Large intestine (tissue), 3 donors: ENCODE results near the gene EVA1C. TPM values are rescaled to one million over a fixed set of nuclear protein-coding genes. Genes with fewer than 3 reads are reported as not detected.
"Not testable (repeated sequence)": the region's sequence is repeated elsewhere in the genome, so short reads cannot be mapped to it uniquely, and the experiment has no call there.

Experiments
- DNase-seq, 2 donors: peaks; one replicate each; pipeline versions ENCODE4 v3.0.0 to v3.0.0-alpha.2; 2013
- H3K27ac ChIP-seq: one replicate; pipeline ENCODE4 v1.5.1; 2013; ENCODE audit warnings: low read length
- H3K27me3 ChIP-seq: 2 replicates; pipeline ENCODE4 v1.6.1; 2013; ENCODE audit warnings: low read length; ENCODE audit not compliant: control insufficient read depth, insufficient read depth
- H3K36me3 ChIP-seq: 2 replicates; pipeline ENCODE4 v1.6.1; 2013; ENCODE audit warnings: low read length; ENCODE audit not compliant: control insufficient read depth, insufficient read depth
- H3K4me1 ChIP-seq: one replicate; pipeline ENCODE4 v1.6.1; 2013; ENCODE audit warnings: low read length; ENCODE audit not compliant: control insufficient read depth, insufficient read depth
- H3K4me3 ChIP-seq: one replicate; pipeline ENCODE4 v1.5.1; 2013; ENCODE audit warnings: low read length
- H3K9me3 ChIP-seq: one replicate; pipeline ENCODE4 v1.6.1; 2013; ENCODE audit warnings: mild to moderate bottlenecking, low read depth, low read length, moderate library complexity; ENCODE audit not compliant: control insufficient read depth
- WGBS: methylation state at CpG from one replicate; pipeline ENCODE4 v1.1.5; 2013; ENCODE audit warnings: low lambda C conversion rate; ENCODE audit not compliant: insufficient coverage; 5-methylcytosine and 5-hydroxymethylcytosine counted together
- polyA plus RNA-seq: library from polyadenylated mRNA; unstranded; fragments of 120-200 nt; gene quantifications from one replicate; pipeline ENCODE4 v1.2.1, GENCODE V29; 2013

Gene EVA1C
- polyA plus RNA-seq, 1 donor, result 2.0 TPM

DNA sequence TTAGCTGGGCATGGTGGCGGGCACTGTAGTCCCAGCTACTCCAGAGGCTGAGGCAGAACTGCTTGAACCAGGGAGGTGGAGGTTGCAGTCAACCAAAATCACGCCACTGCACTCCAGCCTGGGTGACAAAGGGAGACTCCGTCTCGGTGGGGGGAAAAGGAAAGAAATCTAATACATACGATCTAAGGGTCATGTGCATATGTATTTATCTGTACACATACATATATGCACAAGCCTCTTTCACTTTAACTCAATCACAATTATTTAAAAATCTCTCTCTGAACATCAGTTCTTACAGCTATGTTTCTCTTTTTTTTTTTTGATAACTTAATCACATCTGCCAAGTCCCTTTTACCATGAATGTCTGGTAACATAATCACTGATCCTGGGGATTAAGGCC lies 34.7 kb downstream of the EVA1C start:
- H3K27me3 ChIP-seq, result no peaks in the 10 kb centered on the region
- no peaks in the 10 kb centered on the region for H3K4me1 ChIP-seq
- no peaks in the 10 kb centered on the region for H3K36me3 ChIP-seq
- no peak for DNase-seq
- no peak overlapping the region for H3K4me3 ChIP-seq
- H3K9me3 ChIP-seq, result peaks cover 3% of the 10 kb centered on the region
- H3K27ac ChIP-seq, result no peak overlapping the region
- WGBS, result no CpG with 5 or more reads among the region's 5 CpGs

DNA sequence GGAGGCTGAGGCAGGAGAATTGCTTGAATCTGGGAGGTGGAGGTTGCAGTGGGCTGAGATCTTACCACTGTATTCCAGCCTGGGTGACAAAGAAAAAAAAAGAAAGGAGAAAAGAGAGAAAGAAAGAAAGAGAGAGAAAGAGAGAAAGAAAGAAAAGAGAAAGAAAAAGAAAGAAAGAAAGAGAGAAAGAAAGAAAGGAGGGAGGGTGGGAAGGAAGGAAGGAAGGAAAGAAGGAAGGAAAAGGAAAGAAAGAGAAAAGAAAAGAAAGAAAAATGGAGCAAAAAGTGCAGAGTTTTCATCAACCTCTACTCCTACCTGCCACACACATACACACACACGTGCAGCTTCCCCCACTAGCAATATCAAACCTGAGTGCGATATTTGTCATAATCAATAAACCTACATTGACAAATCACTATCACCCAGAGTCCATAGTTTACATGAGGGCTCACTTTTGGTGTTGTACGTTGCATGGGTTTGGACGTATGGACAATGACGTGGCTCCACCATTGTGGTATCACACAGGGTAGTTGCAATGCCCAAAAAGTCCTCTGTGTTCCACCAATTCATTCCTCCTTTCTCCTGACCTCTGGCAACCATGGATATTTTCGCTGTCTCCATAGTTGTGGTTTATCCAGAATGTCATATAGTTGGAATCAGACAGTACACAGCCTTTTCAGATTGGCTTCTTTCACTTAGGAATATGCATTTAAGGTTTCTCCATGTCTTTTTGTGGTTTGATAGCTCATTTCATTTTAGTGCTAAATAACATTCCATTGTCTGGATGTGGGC lies 36.5 kb downstream of the EVA1C start:
- Histone ChIP-seq H3K36me3 (no peaks in the 10 kb centered on the region), H3K27me3 (no peaks in the 10 kb centered on the region), H3K27ac (no peak overlapping the region), H3K4me1 (no peaks in the 10 kb centered on the region), H3K4me3 (no peak overlapping the region), H3K9me3 (no peaks in the 10 kb centered on the region)
- no peak for DNase-seq
- no CpG with 5 or more reads among the region's 6 CpGs for WGBS

GRCh38 chr21:32450881-32451701 lies 38.6 kb downstream of the EVA1C start:
- H3K36me3 ChIP-seq, H3K9me3 ChIP-seq, DNase-seq, H3K27ac ChIP-seq, H3K4me1 ChIP-seq, H3K27me3 ChIP-seq, H3K4me3 ChIP-seq: not testable (repeated sequence)
- no CpG with 5 or more reads among the region's 14 CpGs for WGBS

DNA sequence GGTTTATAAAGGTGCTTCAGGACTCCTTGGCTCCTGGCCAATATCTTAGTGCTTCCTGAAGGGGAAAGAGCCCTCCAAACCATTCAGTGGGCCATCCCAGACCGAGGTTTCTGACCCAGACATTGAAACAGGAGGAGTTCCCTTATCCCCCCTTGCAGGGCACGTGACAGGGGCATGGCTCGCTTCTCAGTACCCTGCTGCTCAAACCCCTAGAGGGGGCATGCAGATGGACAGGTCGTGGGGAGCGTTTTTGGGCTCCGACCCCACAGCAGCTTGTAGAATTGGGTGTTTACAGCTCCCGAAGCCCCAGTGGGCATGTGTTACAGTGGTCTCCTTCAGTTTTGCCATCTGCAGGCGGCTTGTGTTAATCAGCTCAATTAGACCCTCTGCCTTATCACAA lies 39.7 kb downstream of the EVA1C start:
- not testable (repeated sequence) for DNase-seq, H3K9me3 ChIP-seq, H3K27ac ChIP-seq, H3K36me3 ChIP-seq, H3K4me3 ChIP-seq, H3K27me3 ChIP-seq, H3K4me1 ChIP-seq
- WGBS, result no CpG with 5 or more reads among the region's 8 CpGs

DNA sequence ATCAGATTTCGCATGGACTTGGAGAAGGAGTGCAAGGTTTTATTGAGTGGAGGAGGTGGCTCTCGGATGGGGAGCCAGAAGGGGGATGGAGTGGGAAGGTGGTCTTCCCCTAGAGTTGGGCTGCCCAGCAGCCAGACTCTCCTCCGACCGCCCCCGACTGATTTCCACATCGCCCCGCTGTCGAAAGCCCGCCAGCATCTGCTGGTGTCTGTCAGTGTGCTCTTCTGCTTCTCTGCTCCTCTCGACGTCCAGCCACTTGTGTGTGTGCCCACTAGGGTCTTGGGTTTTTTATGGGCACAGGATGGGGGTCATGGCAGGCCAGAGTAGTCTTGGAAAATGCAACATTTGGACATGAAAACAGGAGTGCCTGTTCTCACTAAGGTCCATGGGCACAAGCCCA lies 40.1 kb downstream of the EVA1C start:
- H3K27ac ChIP-seq, result no peak overlapping the region
- H3K27me3 ChIP-seq, result no peaks in the 10 kb centered on the region
- no peaks in the 10 kb centered on the region for H3K36me3 ChIP-seq
- H3K9me3 ChIP-seq, result no peaks in the 10 kb centered on the region
- no peak overlapping the region for H3K4me3 ChIP-seq
- peaks cover 6% of the 10 kb centered on the region for H3K4me1 ChIP-seq
- DNase-seq, result no peak
- no CpG with 5 or more reads among the region's 11 CpGs for WGBS

GRCh38 chr21:32455548-32455947 lies 43.0 kb downstream of the EVA1C start:
- Histone ChIP-seq H3K27me3 (no peaks in the 10 kb centered on the region), H3K9me3 (no peaks in the 10 kb centered on the region), H3K4me3 (no peak overlapping the region), H3K27ac (no peak overlapping the region), H3K36me3 (no peaks in the 10 kb centered on the region), H3K4me1 (peaks cover 9% of the 10 kb centered on the region)
- WGBS, result no CpG with 5 or more reads among the region's 5 CpGs
- no peak for DNase-seq

DNA sequence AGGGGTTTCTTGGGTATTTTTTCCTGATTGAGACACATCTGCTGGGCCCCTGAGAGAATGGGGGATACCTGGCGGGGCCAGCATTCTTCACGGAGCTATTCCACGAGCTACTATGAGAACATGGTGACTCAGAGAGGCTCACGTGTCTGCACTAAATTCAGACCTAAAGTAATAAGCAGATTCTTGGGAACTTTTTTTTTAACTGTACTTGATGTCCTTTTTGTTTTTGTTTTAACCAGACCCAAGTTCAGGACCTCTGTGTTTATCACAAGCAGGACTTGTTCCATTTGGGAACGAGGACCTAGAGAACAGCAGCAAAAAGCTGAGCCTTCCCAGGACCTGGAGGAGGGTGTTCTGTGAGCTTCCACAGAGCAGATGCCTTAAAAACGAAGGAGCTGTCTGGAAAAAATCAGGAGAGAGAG lies 44.0 kb downstream of the EVA1C start:
- no peaks in the 10 kb centered on the region for H3K9me3 ChIP-seq
- peaks cover 9% of the 10 kb centered on the region for H3K4me1 ChIP-seq
- H3K4me3 ChIP-seq, result no peak overlapping the region
- H3K27me3 ChIP-seq, result no peaks in the 10 kb centered on the region
- 60% methylated on average over 1 of the region's 6 CpGs for WGBS
- DNase-seq, result no peak
- no peak overlapping the region for H3K27ac ChIP-seq
- no peaks in the 10 kb centered on the region for H3K36me3 ChIP-seq

GRCh38 chr21:32457360-32457840 lies 44.9 kb downstream of the EVA1C start:
- H3K36me3 ChIP-seq, result no peaks in the 10 kb centered on the region
- no peaks in the 10 kb centered on the region for H3K9me3 ChIP-seq
- WGBS, result 0% methylated on average over 1 of the region's 9 CpGs
- peak in 1 of 2 donors; percentile 51 for DNase-seq
- H3K27me3 ChIP-seq, result no peaks in the 10 kb centered on the region
- H3K4me1 ChIP-seq, result peaks cover 9% of the 10 kb centered on the region
- H3K4me3 ChIP-seq, result no peak overlapping the region
- H3K27ac ChIP-seq, result no peak overlapping the region

GRCh38 chr21:32457962-32458361 lies 45.5 kb downstream of the EVA1C start:
- no peaks in the 10 kb centered on the region for H3K9me3 ChIP-seq
- no CpG with 5 or more reads among the region's 6 CpGs for WGBS
- H3K27ac ChIP-seq, result no peak overlapping the region
- H3K36me3 ChIP-seq, result no peaks in the 10 kb centered on the region
- H3K4me3 ChIP-seq, result no peak overlapping the region
- no peak for DNase-seq
- no peaks in the 10 kb centered on the region for H3K27me3 ChIP-seq
- peaks cover 9% of the 10 kb centered on the region for H3K4me1 ChIP-seq

DNA sequence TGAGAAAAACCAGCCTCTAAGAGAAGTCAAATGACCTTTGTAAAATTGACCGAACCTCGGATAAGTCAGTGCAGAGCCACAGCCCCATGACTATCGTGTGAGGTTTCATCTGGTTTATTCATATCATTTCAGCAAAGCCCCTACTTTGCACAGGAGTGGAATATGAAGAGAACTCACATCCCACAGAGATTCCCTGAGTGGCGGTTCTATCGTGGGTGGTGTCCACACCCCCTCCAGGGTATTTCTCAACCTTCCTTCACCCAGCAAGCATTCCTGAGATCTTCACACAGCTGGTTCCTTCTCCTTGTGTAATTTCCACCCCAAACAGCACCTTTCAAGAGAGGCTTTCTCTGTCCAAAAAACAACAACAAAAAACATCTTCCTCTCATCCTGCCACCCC lies 47.5 kb downstream of the EVA1C start:
- Histone ChIP-seq H3K36me3 (no peaks in the 10 kb centered on the region), H3K27me3 (no peaks in the 10 kb centered on the region), H3K9me3 (no peaks in the 10 kb centered on the region), H3K27ac (no peak overlapping the region), H3K4me3 (no peak overlapping the region), H3K4me1 (peaks cover 9% of the 10 kb centered on the region)
- DNase-seq, result no peak
- no CpG with 5 or more reads among the region's 5 CpGs for WGBS
